Stimulated activated CD8-positive, alpha-beta memory T cell treated with anti-CD3 and anti-CD28 coated beads, Interleukin-12 subunit alpha, Interleukin-12 subunit beta, amount 100 ng/mL, for 24 hours (primary cell): ENCODE data around the gene TMEM132E.

Experiments
- DNase-seq: peaks from one replicate; pipeline ENCODE4 v3.0.0-alpha.2; 2020; ENCODE audit errors: extremely low read depth

TMEM132E gene

GRCh38 chr17:34568953-34569352 lies 10.4 kb upstream of the TMEM132E start:
- no peak for DNase-seq

GRCh38 chr17:34569591-34569990 lies 9.8 kb upstream of the TMEM132E start:
- DNase-seq = no peak

DNA sequence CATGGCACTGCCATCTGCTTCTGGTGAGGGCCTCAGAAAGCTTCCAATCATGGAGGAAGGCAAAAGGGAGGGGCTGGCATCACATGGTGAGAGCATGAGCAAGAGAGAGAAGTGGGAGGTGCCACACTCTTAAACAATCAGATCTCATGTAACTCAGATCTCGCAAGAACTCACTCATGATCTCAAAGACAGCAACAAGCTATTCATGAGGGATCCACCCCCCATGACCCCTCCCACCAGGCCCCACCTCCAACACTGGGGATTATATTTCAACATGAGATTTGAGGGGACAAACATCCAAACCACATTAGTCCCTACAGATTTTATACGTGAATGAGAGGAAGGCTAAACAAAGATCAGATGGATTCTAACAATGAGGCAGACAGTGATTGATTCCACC lies 8.9 kb upstream of the TMEM132E start:
- DNase-seq = no peak

DNA sequence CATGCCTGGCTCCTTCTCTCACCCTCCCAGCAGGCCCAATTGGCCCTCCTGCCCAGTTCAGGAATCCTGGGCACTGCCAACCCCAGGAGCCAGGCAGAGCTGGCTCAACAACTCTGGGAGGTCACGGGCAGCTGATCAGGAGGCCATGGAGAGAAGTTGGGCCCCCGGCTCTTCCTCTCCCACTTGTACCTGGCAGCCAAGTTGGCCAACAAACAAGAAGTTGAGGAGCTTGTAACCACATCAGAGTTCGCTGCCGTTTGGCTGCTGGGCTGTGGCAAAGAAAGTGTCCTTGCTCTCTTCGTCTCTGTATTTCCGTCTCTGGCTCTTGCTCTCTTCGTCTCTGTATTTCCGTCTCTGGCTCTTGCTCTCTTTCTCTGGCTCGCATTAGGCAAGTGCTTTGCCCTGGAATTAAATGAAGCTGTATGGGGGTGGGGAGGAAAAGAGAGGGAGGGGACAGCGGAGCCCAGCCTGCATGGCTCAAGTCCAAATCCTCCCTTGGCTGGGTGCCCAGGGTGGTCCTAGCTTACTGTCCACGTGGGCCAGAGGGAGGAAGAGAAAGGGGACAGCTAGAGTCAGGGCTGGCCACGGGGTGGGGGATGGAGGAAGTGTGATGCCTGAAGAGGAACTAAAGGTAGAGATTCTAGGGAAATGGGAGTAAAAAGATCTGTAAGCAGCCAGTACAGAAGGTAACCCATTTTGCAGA lies 7.8 kb upstream of the TMEM132E start:
- DNase-seq = no peak

DNA sequence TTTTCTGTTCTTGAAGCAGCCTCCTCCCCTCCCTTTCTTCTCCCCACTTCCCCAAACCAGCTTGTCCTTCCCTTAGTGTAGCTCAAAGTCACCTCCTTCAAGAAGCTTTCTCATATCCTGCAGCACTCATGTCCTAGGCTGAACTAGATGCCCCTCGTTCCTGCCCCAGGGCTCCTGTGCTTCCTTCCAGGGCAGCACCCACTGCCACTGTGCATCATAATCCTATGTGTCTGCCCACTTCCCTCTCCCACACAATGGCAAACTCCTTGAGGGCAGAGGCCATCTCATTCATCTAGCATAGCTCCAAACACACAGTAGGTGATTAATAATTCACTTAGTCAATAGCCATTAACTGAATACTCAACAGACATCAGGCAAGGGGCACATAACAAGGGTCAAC lies 6.9 kb upstream of the TMEM132E start:
- DNase-seq = no peak

- no peak for DNase-seq
Measured at GRCh38 chr17:34575182-34575581, 4.2 kb upstream of the TMEM132E start.

DNA sequence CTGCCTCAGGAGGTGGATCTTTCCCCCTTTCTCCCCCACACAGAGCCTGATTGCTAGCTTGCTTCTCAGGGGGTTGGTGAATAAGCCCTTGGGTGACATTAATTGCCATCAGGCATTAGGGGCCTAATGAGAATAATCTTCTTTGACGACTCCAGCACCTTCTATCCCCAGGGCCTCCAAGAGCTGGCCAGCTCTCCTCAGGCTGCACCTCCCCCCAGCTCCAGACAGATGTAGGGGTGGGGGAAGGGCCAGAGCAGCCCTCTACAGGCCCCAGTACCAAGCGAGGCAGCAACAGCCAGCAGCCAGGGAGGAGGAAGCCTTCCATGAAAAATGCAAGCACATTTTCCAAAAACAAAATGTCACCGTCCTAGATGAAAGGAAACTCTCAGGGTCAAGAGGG lies 1.4 kb upstream of the TMEM132E start:
- DNase-seq = no peak

GRCh38 chr17:34578656-34579016 lies 746 bp upstream of the TMEM132E start:
- DNase-seq = no peak

DNA sequence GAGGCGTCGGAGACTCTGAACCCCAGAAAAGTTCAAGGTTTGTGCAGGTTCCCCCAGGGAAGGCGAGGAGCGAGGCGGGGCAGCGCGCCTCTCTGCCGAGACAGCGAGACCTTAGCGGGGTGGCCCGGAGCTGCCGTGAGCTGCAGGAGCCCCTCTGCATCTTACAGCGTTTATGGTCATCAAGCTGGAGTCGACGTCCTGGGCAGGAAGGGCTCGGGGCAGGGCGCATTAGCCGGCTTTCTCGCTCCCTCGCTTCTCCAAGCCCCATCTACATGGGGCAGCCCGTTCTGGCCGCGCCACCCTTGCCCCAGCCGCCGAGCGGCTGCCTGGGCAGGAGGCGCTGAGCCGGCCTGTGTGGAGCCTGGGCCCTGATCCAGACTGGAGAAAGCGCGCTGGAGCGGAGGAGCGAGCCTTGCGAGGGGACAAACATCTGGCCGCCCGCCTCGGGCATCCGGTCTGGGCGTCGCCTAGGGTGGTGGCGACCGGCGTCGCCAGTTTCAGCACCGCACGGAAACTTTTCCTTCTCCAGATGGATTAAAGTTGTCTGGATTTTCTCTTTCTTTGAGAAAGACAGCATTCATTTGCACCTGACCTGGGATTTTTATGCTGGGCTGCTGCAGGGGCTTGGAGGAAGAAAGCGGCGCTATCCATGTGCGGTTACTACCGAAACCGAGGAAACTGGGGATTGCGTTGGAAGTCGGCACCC lies 750 bp downstream of the TMEM132E start:
- DNase-seq = no peak

- no peak for DNase-seq
Measured at GRCh38 chr17:34580685-34581445, 1.5 kb downstream of the TMEM132E start.

DNA sequence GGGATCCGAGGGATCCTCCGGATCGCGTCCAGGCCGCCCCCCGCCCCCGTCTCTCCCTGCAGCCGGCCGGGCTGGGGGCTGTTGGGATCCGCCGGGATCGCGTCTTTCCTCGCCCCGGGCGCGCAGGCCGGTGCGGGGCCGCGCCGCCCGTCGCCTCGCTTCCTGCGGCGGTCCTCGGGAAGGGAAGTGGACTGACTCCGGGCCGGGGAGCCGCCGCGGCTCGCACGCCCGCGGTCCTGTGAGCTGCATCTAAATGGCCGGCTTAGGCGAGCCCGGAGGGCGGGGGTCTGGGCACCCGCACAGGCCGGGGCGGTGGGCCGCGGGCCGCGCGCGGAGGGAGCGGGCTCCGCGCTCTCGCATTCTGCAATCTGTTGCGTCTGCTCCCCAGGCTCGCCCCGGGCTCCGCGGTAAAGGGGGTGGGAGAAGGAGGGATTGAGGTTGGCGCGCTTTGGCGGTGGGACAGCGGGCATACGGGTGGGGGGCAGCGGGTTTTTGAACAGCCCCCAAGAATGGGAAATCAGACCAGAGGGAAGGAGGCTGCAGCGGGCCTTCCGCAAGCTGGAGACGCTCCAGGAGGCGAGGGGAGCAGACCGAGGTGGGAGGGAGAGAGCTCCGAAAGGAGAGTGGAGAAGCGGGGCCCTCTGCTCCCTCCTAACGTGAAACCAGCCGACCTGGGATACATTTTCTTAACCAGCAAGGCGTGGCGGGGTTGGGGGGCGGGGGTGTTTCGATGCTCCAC lies 2.2 kb downstream of the TMEM132E start:
- no peak for DNase-seq

DNA sequence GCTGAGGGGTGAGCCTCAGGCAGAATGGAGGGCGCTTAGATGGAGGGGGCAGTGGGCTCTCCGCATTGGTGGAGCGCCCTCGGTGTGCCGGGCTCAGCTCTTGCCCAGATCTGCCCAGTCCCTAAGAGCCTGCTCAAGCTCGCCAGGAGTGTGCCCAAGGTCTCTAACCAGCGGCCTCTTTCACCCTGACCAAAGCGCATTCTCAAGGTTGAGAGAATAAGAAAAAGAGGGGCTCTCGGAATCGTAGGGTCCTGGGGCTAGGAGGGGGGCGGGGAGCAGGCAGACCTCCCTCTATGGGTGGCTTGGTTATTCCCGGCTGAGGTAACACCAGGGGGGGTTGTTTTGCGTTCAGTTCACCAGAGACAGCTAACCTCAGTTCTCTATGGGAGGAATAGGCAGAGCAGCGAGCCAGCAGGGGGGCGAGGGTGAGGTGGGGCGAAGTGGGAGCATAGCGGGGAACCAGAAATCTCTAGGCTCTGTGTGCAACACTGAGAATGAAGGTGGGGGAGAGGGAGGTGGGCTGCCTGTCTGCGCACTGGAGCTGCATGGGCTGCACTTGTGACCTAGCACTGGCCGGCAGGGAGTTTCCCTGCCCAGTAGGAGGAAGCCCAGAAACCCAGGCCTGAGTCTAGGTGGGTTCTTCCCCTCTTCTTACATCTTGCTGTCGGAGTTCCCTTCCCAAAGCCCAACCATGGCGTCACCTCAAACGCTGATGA lies 3.0 kb downstream of the TMEM132E start:
- no peak for DNase-seq

GRCh38 chr17:34582901-34583245 lies 3.5 kb downstream of the TMEM132E start:
- DNase-seq = no peak

- DNase-seq = no peak
Measured at GRCh38 chr17:34584805-34585416, 5.5 kb downstream of the TMEM132E start.

DNA sequence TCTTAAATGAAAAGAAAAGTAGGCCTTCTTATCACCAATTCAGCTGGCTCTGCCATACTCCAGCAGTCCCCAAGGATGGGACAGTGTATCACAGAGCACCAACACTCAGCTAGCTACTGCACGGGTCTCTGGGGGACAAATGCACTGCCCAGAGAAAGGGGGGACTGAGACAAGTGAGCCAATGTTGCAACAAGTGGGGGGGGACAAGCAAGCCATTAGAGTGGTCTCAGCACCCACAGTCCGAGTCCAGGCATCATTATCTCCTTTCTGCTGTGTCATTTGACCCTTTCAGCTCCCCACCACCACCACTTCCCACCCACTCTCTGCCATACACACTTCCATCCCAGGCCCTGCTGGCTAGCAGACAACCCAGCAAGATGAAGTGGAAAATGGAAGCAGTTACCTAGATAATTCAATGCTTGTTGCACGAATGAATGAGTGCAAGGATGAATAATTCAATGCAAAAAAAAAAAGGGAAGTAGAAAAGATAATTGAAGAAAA lies 7.0 kb downstream of the TMEM132E start:
- DNase-seq = no peak

GRCh38 chr17:34588266-34588665 lies 8.9 kb downstream of the TMEM132E start:
- no peak for DNase-seq

- DNase-seq = no peak
Measured at GRCh38 chr17:34589120-34589965, 10.0 kb downstream of the TMEM132E start.

GRCh38 chr17:34592002-34592401 lies 12.6 kb downstream of the TMEM132E start:
- no peak for DNase-seq

DNA sequence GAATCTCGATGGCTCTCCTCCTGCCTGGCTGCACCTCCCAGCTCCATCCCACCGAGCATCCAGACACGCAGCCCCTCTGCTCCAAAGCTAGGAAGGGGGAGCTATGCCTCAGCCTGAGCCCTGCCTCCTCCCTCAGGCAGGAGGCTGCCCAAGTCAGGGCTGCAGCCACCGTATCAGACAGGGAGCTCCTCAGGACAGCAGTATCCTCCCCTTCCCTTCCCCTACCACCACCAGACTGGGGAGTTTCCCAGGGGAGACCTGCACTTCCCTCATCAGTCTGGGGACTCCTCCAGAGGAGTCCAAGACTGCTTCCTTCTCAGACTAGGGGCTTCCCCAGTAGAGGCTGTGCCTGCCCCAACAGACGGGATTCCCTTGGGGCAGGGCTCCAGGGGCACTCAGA lies 17.5 kb downstream of the TMEM132E start:
- no peak for DNase-seq

- no peak for DNase-seq
Measured at GRCh38 chr17:34598161-34598776, 18.9 kb downstream of the TMEM132E start.
